ENCODE measurements around the gene PTPRJ.

Gene PTPRJ

DNA sequence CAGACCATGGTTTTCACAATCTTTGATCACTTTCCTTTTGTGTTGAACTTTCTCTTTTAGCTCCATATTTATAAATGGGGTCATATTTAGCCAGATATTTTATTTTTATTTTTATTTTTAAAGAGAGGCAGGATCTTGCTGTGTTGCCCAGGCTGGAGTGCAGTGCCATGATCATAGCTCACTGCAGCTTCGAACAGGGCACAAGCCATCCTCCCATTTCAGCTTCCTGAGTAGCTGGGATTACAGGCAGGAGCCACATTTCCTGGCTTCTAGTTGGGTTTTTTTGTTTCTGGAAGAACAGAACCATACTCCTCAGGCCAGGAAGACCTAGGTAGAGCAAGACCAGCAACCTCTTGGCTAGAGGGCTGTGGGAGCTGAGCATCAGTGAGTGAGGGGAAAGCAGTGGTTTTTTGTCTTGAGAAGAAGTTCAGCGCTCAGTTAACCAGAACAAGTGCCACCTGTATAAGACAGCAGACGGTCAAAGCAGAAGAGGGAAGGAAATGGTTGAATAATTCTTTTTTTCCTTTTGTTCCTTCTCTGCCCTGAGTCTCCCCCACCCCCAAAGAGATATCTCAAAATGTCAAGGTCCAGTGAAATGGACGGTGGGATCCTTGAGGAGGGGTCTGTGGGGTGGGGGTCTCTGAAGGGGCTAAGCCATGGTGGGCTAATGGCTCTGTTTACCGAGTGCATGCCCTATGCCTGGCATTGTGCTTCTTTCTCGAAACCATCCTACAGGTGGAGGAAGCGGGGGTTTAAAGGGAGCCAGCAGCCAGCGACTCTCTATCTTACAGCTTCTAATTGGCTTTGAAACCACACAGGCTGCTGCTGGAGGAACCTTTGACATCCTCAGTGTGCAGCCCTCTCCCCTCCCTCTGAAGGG, 63.0 kb downstream of the PTPRJ start:
- no peak for DNase-seq (ENCODE audit: low spot score)
- TF ChIP-seq, protein P1, sequence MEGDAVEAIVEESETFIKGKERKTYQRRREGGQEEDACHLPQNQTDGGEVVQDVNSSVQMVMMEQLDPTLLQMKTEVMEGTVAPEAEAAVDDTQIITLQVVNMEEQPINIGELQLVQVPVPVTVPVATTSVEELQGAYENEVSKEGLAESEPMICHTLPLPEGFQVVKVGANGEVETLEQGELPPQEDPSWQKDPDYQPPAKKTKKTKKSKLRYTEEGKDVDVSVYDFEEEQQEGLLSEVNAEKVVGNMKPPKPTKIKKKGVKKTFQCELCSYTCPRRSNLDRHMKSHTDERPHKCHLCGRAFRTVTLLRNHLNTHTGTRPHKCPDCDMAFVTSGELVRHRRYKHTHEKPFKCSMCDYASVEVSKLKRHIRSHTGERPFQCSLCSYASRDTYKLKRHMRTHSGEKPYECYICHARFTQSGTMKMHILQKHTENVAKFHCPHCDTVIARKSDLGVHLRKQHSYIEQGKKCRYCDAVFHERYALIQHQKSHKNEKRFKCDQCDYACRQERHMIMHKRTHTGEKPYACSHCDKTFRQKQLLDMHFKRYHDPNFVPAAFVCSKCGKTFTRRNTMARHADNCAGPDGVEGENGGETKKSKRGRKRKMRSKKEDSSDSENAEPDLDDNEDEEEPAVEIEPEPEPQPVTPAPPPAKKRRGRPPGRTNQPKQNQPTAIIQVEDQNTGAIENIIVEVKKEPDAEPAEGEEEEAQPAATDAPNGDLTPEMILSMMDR (IDR thresholded peaks at IDR 0.05; ENCODE audit: poor library complexity, severe bottlenecking): no peak
- no peak overlapping the region for H3K27ac ChIP-seq (ENCODE audit: poor library complexity, severe bottlenecking)
- ATAC-seq (ENCODE audit: low read depth): no peak
- H3K4me3 ChIP-seq (ENCODE audit: severe bottlenecking): no peak overlapping the region
- no peaks in the 10 kb centered on the region for H3K27me3 ChIP-seq (ENCODE audit: insufficient read depth, poor library complexity, severe bottlenecking)
- no peaks in the 10 kb centered on the region for H3K36me3 ChIP-seq (ENCODE audit: low read depth)
- no peaks in the 10 kb centered on the region for H3K9me3 ChIP-seq (ENCODE audit: severe bottlenecking)
- H3K4me1 ChIP-seq (ENCODE audit: insufficient read depth, poor library complexity, severe bottlenecking): no peaks in the 10 kb centered on the region

DNA sequence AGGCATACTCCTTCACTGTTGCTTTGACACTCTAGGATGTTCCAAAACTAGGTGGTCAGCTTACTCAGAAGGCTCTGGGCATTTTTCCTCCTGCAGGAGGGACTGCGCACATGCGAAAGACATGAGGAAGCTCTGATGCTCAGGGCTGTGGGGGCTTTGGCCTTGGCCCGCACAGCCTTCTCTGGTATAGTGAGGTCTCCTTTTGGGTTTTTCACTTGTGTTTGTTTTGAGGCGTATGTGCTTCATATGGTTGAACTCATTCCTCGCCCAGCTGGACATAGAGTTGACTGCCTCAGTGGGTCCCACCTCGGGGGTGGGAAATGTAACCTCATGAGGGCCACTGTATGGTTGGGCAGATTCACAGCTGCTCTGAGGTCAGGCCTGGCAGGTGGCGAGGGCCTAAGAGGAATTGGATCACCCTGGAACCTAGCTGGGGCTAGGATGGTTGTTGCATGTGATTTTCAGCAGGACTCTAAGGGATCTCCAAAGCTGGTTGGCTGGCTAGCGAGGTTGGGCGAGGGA, 63.7 kb downstream of the PTPRJ start:
- Histone ChIP-seq H3K4me3 (ENCODE audit: severe bottlenecking) (no peak overlapping the region), H3K4me1 (ENCODE audit: insufficient read depth, poor library complexity, severe bottlenecking) (no peaks in the 10 kb centered on the region), H3K9me3 (ENCODE audit: severe bottlenecking) (no peaks in the 10 kb centered on the region), H3K27ac (ENCODE audit: poor library complexity, severe bottlenecking) (no peak overlapping the region), H3K36me3 (ENCODE audit: low read depth) (no peaks in the 10 kb centered on the region), H3K27me3 (ENCODE audit: insufficient read depth, poor library complexity, severe bottlenecking) (no peaks in the 10 kb centered on the region)
- DNase-seq (ENCODE audit: low spot score) (no peak), ATAC-seq (ENCODE audit: low read depth) (no peak)
- TF ChIP-seq, protein P1 (IDR thresholded peaks at IDR 0.05; ENCODE audit: poor library complexity, severe bottlenecking): no peak

DNA sequence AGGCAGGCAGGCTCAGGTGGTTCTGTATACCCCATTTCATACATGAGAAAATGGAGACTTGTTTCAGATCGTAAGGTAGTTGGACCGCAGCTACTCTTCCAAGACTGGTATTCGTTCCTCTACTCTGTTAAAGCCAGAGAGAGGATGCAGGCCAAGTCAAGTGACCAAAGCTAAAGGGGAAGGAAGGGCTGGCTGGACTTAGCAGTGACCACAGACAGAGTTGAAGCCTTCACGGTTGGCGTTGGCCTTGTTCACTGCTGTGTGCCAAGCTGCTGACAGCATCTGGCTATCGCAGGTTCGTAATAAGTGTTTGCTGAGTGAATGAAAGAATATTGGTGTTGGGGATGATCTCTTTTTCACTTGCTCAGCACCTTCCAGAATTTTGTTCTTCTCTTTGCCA, 64.2 kb downstream of the PTPRJ start:
- H3K36me3 ChIP-seq (ENCODE audit: low read depth): no peaks in the 10 kb centered on the region
- DNase-seq (ENCODE audit: low spot score) (no peak), ATAC-seq (ENCODE audit: low read depth) (no peak)
- no peak overlapping the region for H3K27ac ChIP-seq (ENCODE audit: poor library complexity, severe bottlenecking)
- no peaks in the 10 kb centered on the region for H3K4me1 ChIP-seq (ENCODE audit: insufficient read depth, poor library complexity, severe bottlenecking)
- no peak overlapping the region for H3K4me3 ChIP-seq (ENCODE audit: severe bottlenecking)
- TF ChIP-seq, protein P1 (IDR thresholded peaks at IDR 0.05; ENCODE audit: poor library complexity, severe bottlenecking): no peak
- H3K9me3 ChIP-seq (ENCODE audit: severe bottlenecking): no peaks in the 10 kb centered on the region
- H3K27me3 ChIP-seq (ENCODE audit: insufficient read depth, poor library complexity, severe bottlenecking): no peaks in the 10 kb centered on the region

DNA sequence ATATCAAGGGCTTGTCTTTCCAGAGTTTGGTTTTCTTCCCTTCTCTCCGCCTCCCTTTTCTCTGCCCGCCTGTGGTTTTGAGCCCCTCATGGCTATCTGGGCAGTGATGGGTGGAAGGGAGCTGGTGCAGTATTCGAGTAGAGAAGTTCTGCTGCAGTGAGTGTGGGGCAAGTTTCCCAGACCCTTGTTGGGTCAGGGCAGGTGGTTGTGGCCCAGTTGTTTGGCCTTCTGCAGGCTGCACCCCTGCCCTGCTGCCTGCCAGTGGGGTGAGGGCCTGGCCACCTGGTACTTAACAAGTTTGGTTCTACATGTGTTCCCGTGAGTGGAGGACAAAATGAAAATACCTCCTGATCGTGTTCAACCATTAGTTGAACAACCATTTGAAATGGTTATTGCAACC, 65.2 kb downstream of the PTPRJ start:
- Histone ChIP-seq H3K36me3 (ENCODE audit: low read depth) (no peaks in the 10 kb centered on the region), H3K9me3 (ENCODE audit: severe bottlenecking) (no peaks in the 10 kb centered on the region), H3K27me3 (ENCODE audit: insufficient read depth, poor library complexity, severe bottlenecking) (no peaks in the 10 kb centered on the region), H3K4me1 (ENCODE audit: insufficient read depth, poor library complexity, severe bottlenecking) (peaks cover 5% of the 10 kb centered on the region), H3K27ac (ENCODE audit: poor library complexity, severe bottlenecking) (no peak overlapping the region), H3K4me3 (ENCODE audit: severe bottlenecking) (no peak overlapping the region)
- DNase-seq (ENCODE audit: low spot score): no peak
- no peak for ATAC-seq (ENCODE audit: low read depth)
- TF ChIP-seq, protein P1 (IDR thresholded peaks at IDR 0.05; ENCODE audit: poor library complexity, severe bottlenecking): no peak

GRCh38 chr11:48047616-48048015, 67.3 kb downstream of the PTPRJ start:
- no peak overlapping the region for H3K4me3 ChIP-seq (ENCODE audit: severe bottlenecking)
- H3K4me1 ChIP-seq (ENCODE audit: insufficient read depth, poor library complexity, severe bottlenecking): peaks cover 21% of the 10 kb centered on the region
- H3K27ac ChIP-seq (ENCODE audit: poor library complexity, severe bottlenecking): no peak overlapping the region
- H3K27me3 ChIP-seq (ENCODE audit: insufficient read depth, poor library complexity, severe bottlenecking): no peaks in the 10 kb centered on the region
- ATAC-seq (ENCODE audit: low read depth) (no peak), DNase-seq (ENCODE audit: low spot score) (no peak)
- no peaks in the 10 kb centered on the region for H3K9me3 ChIP-seq (ENCODE audit: severe bottlenecking)
- TF ChIP-seq, protein P1 (IDR thresholded peaks at IDR 0.05; ENCODE audit: poor library complexity, severe bottlenecking): no peak
- no peaks in the 10 kb centered on the region for H3K36me3 ChIP-seq (ENCODE audit: low read depth)
